Measurements from ENCODE around the gene NUMA1. TPM values are rescaled to one million over a fixed set of nuclear protein-coding genes. Genes with fewer than 3 reads are reported as not detected.

NUMA1 gene
- polyA plus RNA-seq, 1 donor (not counting 4 experiments of a cell fraction or from before 2014, with no cell fraction given): 38.8 TPM

DNA sequence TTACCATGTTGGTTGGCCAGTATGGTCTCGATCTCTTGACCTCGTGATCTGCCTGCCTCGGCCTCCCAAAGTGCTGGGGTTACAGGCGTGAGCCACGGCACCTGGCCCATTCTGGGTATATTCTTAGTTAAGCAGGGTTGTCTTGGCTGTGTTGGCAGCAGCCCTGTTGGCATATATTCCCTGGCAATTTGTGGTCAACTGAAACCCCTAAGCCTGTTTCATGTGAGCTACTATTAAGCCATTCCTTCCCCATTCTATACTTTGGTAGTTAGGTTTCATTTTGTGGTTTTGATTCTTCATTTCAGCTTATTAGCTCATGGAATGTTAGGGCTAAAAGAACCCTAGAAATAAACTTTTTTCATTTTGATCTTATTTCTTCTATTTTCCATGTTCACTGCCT, 103.8 kb downstream of the NUMA1 start:
- H3K79me2 ChIP-seq (ENCODE audit: control insufficient read depth, insufficient read depth, low read length): no peaks in the 10 kb centered on the region
- no peak overlapping the region for H3K4me2 ChIP-seq (ENCODE audit: control insufficient read depth, extremely low read depth, insufficient read depth, low read depth, low read length)
- no peak for DNase-seq (ENCODE audit: low read depth, low spot score)
- H3K4me3 ChIP-seq (ENCODE audit: control insufficient read depth in 2 of 3, extremely low read depth in 1 of 3, insufficient read depth in 2 of 3, low read depth in 1 of 3, low read length in 3 of 3): no peak overlapping the region
- no peaks in the 10 kb centered on the region for H3K9me3 ChIP-seq (ENCODE audit: control insufficient read depth, low read depth, low read length)
- TF ChIP-seq EZH2 (IDR thresholded peaks at IDR 0.05; ENCODE audit: low read length): no peak
- TF ChIP-seq, protein P1, sequence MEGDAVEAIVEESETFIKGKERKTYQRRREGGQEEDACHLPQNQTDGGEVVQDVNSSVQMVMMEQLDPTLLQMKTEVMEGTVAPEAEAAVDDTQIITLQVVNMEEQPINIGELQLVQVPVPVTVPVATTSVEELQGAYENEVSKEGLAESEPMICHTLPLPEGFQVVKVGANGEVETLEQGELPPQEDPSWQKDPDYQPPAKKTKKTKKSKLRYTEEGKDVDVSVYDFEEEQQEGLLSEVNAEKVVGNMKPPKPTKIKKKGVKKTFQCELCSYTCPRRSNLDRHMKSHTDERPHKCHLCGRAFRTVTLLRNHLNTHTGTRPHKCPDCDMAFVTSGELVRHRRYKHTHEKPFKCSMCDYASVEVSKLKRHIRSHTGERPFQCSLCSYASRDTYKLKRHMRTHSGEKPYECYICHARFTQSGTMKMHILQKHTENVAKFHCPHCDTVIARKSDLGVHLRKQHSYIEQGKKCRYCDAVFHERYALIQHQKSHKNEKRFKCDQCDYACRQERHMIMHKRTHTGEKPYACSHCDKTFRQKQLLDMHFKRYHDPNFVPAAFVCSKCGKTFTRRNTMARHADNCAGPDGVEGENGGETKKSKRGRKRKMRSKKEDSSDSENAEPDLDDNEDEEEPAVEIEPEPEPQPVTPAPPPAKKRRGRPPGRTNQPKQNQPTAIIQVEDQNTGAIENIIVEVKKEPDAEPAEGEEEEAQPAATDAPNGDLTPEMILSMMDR (optimal IDR thresholded peaks at IDR 0.05 in 1 of 3, IDR thresholded peaks at IDR 0.05 in 1 of 3, conservative IDR thresholded peaks at IDR 0.05 in 1 of 3; ENCODE audit: extremely low read depth in 1 of 3, insufficient read depth in 2 of 3, low read length in 3 of 3): no peak
- peaks cover 0 to 1% of the 10 kb centered on the region in 2 experiments for H3K36me3 ChIP-seq (ENCODE audit: control insufficient read depth in 2 of 2, extremely low read depth in 1 of 2, insufficient read depth in 2 of 2, low read length in 2 of 2)
- H3K9me1 ChIP-seq (ENCODE audit: control insufficient read depth, extremely low read depth, insufficient read depth, low read length): no peaks in the 10 kb centered on the region
- no peaks in the 10 kb centered on the region for H3K27me3 ChIP-seq (ENCODE audit: control insufficient read depth, extremely low read depth, insufficient read depth, low read length)
- dilution Hi-C loops (cut with MboI; ENCODE audit: extremely low pct_ligation_motif_present, low sequenced_read_pairs): no loop called here
- no peak overlapping the region for H3K27ac ChIP-seq (ENCODE audit: control insufficient read depth, insufficient read depth, low read length)
- H2AFZ ChIP-seq (ENCODE audit: control insufficient read depth, low read length): no peak overlapping the region
- H3K9ac ChIP-seq (ENCODE audit: control insufficient read depth, extremely low read depth, insufficient read depth, low read length): no peak overlapping the region
- no peaks in the 10 kb centered on the region for H4K20me1 ChIP-seq (ENCODE audit: control insufficient read depth, extremely low read depth, insufficient read depth, low read length)
- FAIRE-seq: no peak
- H3K4me1 ChIP-seq (ENCODE audit: control insufficient read depth, extremely low read depth, insufficient read depth, low read length): no peaks in the 10 kb centered on the region

- H3K79me2 ChIP-seq (ENCODE audit: control insufficient read depth, insufficient read depth, low read length): no peaks in the 10 kb centered on the region
- DNase-seq (ENCODE audit: low read depth, low spot score) (no peak), FAIRE-seq (no peak)
- TF ChIP-seq, protein P1 (optimal IDR thresholded peaks at IDR 0.05 in 1 of 3, IDR thresholded peaks at IDR 0.05 in 1 of 3, conservative IDR thresholded peaks at IDR 0.05 in 1 of 3; ENCODE audit: extremely low read depth in 1 of 3, insufficient read depth in 2 of 3, low read length in 3 of 3): no peak
- no peaks in the 10 kb centered on the region for H3K27me3 ChIP-seq (ENCODE audit: control insufficient read depth, extremely low read depth, insufficient read depth, low read length)
- no peak overlapping the region for H2AFZ ChIP-seq (ENCODE audit: control insufficient read depth, low read length)
- no peak overlapping the region for H3K4me3 ChIP-seq (ENCODE audit: control insufficient read depth in 2 of 3, extremely low read depth in 1 of 3, insufficient read depth in 2 of 3, low read depth in 1 of 3, low read length in 3 of 3)
- no peaks in the 10 kb centered on the region for H3K9me3 ChIP-seq (ENCODE audit: control insufficient read depth, low read depth, low read length)
- H3K4me2 ChIP-seq (ENCODE audit: control insufficient read depth, extremely low read depth, insufficient read depth, low read depth, low read length): no peak overlapping the region
- no peaks in the 10 kb centered on the region for H4K20me1 ChIP-seq (ENCODE audit: control insufficient read depth, extremely low read depth, insufficient read depth, low read length)
- H3K9me1 ChIP-seq (ENCODE audit: control insufficient read depth, extremely low read depth, insufficient read depth, low read length): no peaks in the 10 kb centered on the region
- dilution Hi-C loops (cut with MboI; ENCODE audit: extremely low pct_ligation_motif_present, low sequenced_read_pairs): no loop called here
- H3K27ac ChIP-seq (ENCODE audit: control insufficient read depth, insufficient read depth, low read length): no peak overlapping the region
- H3K36me3 ChIP-seq (ENCODE audit: control insufficient read depth in 2 of 2, extremely low read depth in 1 of 2, insufficient read depth in 2 of 2, low read length in 2 of 2): peaks cover 0 to 3% of the 10 kb centered on the region in 2 experiments
- H3K4me1 ChIP-seq (ENCODE audit: control insufficient read depth, extremely low read depth, insufficient read depth, low read length): no peaks in the 10 kb centered on the region
- no peak overlapping the region for H3K9ac ChIP-seq (ENCODE audit: control insufficient read depth, extremely low read depth, insufficient read depth, low read length)
These were observed 108.7 kb downstream of the NUMA1 start for GRCh38 chr11:71971680-71972079.

All from keratinocyte (primary cell).